ENCODE results near the gene EYA3.

EYA3 gene

DNA sequence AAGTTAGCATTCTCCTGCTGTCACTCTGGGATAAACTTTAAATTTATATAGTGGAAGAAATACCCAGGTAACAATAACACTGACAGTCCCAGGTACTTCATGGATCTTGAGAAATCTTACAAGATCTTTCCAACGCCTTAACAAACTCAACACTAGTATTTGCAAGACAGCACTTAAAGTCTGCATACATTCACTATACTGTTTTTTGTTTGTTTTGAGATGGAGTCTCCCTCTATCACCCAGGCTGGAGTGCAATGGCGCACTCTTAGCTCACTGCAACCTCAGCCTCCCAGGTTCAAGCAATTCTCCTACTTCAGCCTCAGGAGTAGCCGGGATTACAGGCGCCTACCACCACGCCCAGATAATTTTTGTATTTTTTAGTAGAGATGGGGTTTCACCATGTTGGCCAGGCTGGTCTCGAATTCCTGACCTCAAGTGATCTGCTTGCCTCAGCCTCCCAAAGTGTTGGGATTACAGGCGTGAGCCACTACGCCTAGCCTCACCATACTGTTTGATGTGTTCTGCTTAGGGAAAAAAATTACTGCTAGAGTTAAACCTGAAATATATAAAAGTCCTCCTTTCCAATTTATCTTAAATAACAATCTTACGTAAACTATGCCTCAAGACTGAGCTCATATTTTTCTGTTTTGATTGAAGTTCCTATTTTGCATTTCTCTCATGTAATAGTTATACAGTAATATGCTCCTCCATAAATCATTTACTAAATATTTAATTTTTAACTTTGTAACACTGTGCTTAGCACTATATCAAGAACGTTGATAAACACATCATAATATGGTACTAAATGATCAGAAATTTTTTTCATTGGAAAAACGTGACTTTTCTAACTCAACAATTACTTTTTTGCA lies 17.5 kb downstream of the EYA3 start:
- no peak for DNase-seq (ENCODE audit: low read depth)

- no peak for DNase-seq (ENCODE audit: low read depth)
These were observed 20.8 kb downstream of the EYA3 start for GRCh38 chr1:28067523-28068090.

DNA sequence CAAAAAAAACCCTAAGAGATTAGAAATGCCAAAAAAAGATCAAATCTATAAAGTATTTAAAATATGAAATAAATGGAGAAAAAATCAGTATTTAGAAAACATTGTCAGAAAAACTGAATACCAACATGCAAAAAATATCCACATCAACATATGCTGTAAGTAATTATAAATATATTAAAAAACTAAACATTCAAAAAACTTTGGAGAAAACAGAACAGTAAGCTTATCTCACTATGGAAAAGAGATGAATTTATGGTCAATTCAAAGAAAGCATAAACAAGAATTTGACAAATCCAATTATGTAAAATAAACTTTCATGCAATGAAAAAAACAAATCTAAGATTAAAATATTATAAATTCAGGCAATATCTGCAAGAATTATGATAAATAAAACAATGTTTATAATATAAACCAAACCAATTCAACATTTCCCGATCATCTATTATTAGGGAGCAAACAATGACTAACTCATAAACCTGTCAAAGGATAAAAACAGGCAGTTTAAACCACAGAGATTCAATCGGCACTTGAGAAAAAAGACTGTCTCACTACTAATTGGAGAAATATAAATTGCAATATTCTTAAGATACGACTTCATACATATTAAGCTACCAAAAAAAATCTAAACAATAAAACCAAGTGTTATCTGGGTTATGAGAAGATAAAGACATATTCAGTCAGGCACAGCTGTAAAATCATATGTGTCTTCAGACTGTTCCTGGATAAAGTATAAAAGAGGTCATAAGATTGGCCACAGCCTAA lies 21.8 kb downstream of the EYA3 start:
- no peak for DNase-seq (ENCODE audit: low read depth)

DNA sequence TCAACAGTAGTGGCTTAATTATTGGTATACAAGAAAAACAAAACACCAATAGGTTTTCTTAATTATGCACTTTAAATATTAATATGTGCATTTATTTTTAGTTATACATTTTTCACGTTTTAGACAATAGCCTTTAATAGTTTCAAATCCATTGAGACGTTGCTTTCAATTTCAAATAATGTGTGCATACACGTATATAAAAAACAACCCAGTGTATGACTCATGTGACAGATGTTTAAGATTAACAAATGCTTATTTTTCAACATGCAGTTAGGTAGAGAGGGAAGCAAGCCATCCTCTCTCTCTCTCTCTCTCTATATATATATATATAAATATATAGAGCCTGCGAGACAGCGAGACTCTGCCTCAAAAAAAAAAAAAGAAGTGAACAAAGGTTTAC lies 24.3 kb downstream of the EYA3 start:
- no peak for DNase-seq (ENCODE audit: low read depth)

DNA sequence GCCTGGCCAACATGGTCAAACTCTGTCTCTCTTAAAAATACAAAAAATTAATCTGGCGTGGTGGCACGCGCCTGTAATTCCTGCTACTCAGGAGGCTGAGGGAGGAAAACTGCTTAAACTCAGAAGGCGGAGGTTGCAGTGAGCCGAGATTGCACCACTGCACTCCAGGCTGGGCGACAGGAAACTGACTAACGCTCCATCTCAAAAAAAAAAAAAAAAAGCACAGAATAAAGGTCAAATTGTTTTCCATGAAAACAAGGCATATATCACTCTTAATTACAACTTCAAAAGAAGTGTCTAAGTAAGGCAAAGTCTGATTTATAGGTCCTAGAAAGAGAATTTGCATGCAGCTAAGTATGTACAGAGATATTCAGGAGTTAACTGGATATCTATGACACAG lies 25.6 kb downstream of the EYA3 start:
- DNase-seq (ENCODE audit: low read depth): peak; percentile 8

- no peak for DNase-seq (ENCODE audit: low read depth)
These were observed 29.2 kb downstream of the EYA3 start for GRCh38 chr1:28058971-28059878.

GRCh38 chr1:28058168-28058567 lies 30.2 kb downstream of the EYA3 start:
- DNase-seq (ENCODE audit: low read depth): no peak

- peak; percentile 47 for DNase-seq (ENCODE audit: low read depth)
These were observed 32.1 kb downstream of the EYA3 start for GRCh38 chr1:28056129-28056925.

DNA sequence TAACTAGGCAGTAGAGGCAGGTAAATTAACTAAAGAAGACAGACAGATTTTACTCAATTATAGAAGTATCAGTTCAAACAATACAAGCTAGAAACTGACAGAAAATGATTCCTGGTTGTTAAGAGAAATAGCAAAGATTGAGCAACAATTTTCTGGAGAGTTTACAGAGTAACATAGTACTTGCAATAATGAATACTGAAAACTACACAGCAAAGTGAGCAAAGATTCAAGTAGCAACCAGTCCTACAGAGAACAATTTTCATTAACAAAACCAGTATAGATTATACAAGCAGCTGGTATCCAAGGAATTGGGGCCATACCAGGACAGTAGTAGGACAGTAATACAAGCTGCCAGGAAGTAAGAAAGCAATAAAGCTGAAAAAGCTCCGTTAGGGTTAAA lies 37.6 kb downstream of the EYA3 start:
- DNase-seq (ENCODE audit: low read depth): no peak

- DNase-seq (ENCODE audit: low read depth): no peak
These were observed 41.7 kb downstream of the EYA3 start for GRCh38 chr1:28046716-28047115.

GRCh38 chr1:28045777-28046176 lies 42.6 kb downstream of the EYA3 start:
- no peak for DNase-seq (ENCODE audit: low read depth)

DNA sequence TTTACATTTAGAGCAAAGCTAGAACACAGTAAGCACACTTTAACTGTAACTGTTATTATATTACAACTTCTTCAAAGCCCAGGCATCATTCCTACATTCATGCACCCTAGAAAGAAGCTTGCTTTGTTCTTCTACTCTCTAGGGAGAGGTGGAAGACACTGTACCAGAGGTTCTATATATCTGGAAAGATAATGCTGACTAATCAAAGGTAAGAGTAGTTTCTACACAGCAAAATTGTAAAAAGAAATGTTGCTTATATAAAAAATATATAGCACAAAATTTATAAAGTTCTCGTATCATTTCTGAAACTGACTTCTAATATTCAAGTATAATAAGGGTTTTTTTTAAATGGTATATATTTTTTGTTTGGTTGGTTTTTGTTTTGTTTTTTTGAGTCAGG lies 44.0 kb downstream of the EYA3 start:
- DNase-seq (ENCODE audit: low read depth): no peak

- no peak for DNase-seq (ENCODE audit: low read depth)
These were observed 49.1 kb downstream of the EYA3 start for GRCh38 chr1:28039341-28039740.

- no peak for DNase-seq (ENCODE audit: low read depth)
These were observed 50.5 kb downstream of the EYA3 start for GRCh38 chr1:28037946-28038345.

DNA sequence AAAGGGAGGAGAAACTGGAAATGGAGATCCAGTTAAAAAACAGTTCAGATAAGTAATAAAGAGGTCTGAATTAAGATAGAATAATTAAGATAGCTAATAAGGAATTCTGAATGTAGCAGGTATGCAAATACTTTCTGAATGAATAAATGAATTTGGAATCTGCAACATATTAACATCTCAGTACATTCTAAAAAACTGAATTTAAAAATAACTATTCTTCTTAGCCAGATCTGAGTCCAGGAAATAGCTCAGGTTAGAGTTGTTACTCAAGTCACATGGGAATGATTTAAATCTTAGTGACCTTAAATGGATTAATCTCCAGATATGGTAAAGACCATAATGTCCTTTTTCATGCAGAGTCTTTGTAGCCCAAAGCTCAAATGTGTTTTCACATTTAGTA lies 51.2 kb downstream of the EYA3 start:
- no peak for DNase-seq (ENCODE audit: low read depth)

GRCh38 chr1:28036431-28036830 lies 52.0 kb downstream of the EYA3 start:
- no peak for DNase-seq (ENCODE audit: low read depth)

- DNase-seq (ENCODE audit: low read depth): no peak
These were observed 53.0 kb downstream of the EYA3 start for GRCh38 chr1:28035420-28035819.

DNA sequence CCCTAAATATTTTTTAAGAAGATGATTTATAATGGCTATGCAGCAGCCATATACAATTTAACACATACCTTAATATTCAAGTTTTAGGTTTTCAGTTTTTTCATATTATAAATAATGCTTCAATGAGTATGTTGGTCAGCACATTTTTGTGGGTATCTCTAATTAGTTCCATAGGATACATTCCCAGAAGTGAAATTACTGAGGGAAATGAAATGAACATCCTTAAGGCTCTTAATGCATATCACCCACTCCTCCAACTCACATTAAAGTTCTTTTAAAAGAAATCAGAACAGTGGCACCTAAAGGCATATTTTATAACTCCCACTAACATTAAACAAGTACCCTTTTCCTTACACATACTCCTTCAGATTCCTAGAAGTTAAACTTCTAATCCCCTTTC lies 56.1 kb downstream of the EYA3 start:
- DNase-seq (ENCODE audit: low read depth): no peak

DNA sequence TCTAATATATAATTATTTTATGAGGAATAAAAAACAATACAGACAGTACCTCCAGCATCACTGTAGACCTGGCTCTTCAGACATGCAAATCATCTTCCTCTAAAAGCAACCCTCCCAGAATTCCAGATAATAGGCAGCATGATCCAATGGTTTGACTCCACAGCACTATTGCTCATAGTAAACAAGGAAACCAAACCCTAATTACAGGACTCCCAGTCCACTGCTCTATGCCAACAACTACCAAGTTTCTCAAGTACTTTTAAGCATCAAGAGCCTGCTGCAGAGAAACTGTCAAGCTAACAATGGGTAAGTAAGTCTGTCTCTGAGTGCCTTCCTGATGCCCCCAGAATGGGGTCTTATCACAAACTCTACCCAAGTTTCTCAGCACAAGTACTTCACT lies 57.2 kb downstream of the EYA3 start:
- no peak for DNase-seq (ENCODE audit: low read depth)

GRCh38 chr1:28028873-28029654 lies 59.3 kb downstream of the EYA3 start:
- no peak for DNase-seq (ENCODE audit: low read depth)

All from activated T-helper 9 cell treated with anti-CD3 and anti-CD28 coated beads, Interleukin-2, amount 50 U/mL, for 16 hours (primary cell).